T-helper 2 cell treated with Interferon-gamma antibody and Interleukin-4, amounts not matched to agents 100 ng/mL and 5 ng/mL, for 36 hours (primary cell): Measurements from ENCODE around the gene HAUS3. TPM values are rescaled to one million over a fixed set of nuclear protein-coding genes. Genes with fewer than 3 reads are reported as not detected.

Source experiments
- intact Hi-C: fragments of 100-400 bp; cut with micrococcal nuclease; formaldehyde crosslinking; loops from one replicate; pipeline ENCODE4 v1.15.1; 2023
- total RNA-seq: library from RNA; stranded (reverse); gene quantifications from 2 replicates; pipeline ENCODE4 v1.2.3, GENCODE V29; 2022

Gene HAUS3
- 27.5 and 28.0 TPM in 2 replicates for total RNA-seq

GRCh38 chr4:2241410-2242353 lies at the start of gene HAUS3, which contains the start of gene POLN:
Gene HAUS3 (minus strand): TSS chr4:2242121. CDS start chr4:2240946, 1,175 bp downstream.
Gene POLN (minus strand): TSS chr4:2242121. CDS start chr4:2229231, 12,890 bp downstream.
- intact Hi-C loops = loop anchor here (1.0 to 10.0 kb wide), 9 partner anchors 21 to 833 kb away; partner anchors contain the start of genes CFAP99, FAM193A, HTT and HTT-AS

- intact Hi-C loops = loop anchor here (1.0 kb wide), 1 partner anchor 9 kb away; no protein-coding TSS in a partner anchor
Observed at GRCh38 chr4:2290974-2291704, 49.2 kb upstream of the HAUS3 start.

DNA sequence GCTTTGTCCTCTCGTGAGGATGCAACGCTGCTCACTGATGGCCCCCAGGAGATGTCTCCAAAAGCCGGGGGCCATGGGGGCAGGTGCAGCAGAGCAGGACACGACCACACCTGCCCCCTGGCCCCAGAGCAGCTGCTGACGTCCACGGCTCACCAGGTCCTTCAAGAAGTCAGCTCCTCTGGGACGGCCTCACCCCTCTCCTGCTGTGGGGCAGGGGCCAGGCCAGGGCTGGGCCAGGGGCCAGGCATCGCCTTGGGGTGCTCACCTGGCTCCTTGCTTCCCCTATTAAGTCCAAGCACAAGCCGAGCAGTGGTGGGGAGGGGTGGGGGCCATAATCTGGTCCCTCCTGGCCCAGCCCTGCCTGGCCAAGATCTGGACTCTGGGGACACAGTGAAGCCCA lies 48.6 kb upstream of the HAUS3 start:
- intact Hi-C loops = no loop called here

DNA sequence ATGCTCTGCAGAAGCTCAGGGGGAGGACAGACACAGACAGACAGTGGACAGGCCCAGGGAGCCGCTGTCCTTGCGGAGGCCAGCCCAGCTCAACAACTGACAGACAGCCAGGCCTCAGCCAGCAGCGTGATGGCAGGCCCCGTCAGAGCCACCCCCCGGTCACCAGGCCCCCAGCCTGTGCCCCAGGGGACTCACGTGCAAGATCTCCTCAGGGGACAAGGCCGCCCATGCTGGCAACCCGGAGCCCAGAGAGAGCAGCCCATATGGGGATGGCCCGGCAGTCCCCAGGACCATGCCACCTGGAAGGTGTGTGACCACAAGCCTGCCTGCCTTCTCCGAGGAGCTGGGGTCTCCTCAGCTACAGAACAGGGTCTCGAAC lies 48.0 kb upstream of the HAUS3 start:
- intact Hi-C loops = no loop called here

GRCh38 chr4:2289311-2289954 lies 47.5 kb upstream of the HAUS3 start:
- intact Hi-C loops = no loop called here

DNA sequence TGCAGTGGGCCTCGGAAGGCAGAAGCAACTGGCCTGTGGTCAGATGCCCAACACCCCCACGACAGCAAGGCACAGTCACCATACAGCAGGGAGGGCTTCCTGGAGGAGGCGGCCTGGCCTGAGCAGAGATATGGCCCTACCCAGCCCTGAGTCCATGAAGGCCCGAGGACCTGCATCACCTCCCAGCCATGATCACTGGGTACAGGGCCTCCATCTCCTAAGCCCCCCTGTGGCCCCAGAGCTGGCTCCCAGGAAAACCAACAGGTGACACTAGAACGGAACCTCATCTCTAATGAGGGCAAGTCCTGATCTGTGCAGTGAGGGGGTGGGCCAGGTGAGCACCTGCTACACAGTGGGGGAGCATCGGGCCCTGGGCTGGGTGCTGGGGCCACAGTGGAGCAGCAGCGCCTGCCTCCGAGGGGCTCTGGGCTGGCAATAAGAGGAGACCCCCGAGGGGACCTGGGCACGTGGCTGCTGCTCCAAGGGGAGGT lies 46.2 kb upstream of the HAUS3 start:
- intact Hi-C loops = no loop called here

DNA sequence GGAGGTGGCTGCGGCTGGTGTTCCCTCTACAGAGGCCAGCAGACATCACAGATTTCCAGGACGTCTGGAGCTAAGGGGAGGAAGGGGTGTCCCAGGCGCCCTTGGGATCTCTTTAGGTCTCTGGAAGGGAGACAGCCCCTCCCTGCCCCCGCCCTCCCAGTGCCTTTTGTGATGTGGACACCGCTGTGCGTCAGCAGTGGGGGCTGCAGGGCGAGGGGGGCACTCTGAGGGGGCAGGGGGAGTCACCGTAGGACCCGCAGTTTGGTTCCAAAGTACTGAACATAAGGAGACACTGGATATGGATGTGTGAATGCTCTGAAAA lies 45.6 kb upstream of the HAUS3 start:
- intact Hi-C loops = no loop called here

- intact Hi-C loops = no loop called here
Observed at GRCh38 chr4:2286904-2287593, 45.1 kb upstream of the HAUS3 start.

- intact Hi-C loops = no loop called here
Observed at GRCh38 chr4:2285613-2286381, 43.9 kb upstream of the HAUS3 start.

GRCh38 chr4:2284934-2285612 lies 43.2 kb upstream of the HAUS3 start:
- intact Hi-C loops = loop anchor here (5.0 kb wide), 1 partner anchor 182 kb away; the partner anchor contains the start of gene RNF4

DNA sequence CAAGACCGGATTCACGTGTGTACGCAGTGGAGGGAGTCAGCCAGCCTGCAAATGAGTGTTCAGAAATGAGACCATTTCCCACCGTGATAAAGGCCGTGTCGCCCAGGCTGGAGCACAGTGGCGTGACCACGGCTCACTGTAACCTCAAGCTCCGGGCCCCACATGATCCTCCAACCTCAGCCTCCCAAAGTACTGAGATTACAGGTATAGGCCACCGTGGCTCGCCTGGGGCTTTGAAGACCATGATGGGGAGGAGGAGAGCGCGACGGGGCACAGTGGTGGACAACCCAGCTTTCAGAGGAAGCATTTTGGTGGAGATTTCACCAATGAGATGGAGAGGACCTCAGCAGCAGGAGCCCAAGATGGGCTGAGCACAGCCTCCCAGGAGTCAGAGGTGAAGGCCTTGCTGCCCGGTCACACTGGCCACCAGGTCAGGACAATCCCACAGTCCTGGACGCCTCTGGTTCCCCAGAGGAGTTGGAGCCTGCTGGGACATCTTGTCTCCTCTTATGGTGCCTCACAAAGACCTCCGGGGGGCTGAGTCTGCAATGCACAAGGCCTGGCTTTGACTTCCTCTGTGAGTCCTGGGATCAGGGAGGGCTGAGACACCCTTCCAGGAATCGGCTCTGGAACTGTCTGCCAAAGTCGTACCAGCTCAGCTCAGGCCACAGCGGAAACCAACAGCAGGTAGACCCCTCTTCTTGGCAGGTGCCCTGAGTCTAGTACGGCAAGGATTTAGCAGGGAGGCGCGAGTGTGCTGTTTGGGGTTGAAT lies 42.4 kb upstream of the HAUS3 start:
- intact Hi-C loops = loop anchor here (5.0 kb wide), 1 partner anchor 183 kb away; the partner anchor contains the start of gene RNF4

GRCh38 chr4:2283199-2283711 lies 41.3 kb upstream of the HAUS3 start:
- intact Hi-C loops = loop anchor here (2.0 to 5.0 kb wide), 2 partner anchors 130 to 184 kb away; partner anchors contain the start of gene RNF4

GRCh38 chr4:2281575-2282343 lies 39.8 kb upstream of the HAUS3 start:
- intact Hi-C loops = loop anchor here (1.0 to 5.0 kb wide), 5 partner anchors 10 to 186 kb away; partner anchors contain the start of genes MXD4 and RNF4

- intact Hi-C loops = loop anchor here (5.0 kb wide), 1 partner anchor 187 kb away; the partner anchor contains the start of gene RNF4
Observed at GRCh38 chr4:2280531-2281300, 38.8 kb upstream of the HAUS3 start.

GRCh38 chr4:2277956-2278355 lies 36.0 kb upstream of the HAUS3 start:
- intact Hi-C loops = no loop called here

DNA sequence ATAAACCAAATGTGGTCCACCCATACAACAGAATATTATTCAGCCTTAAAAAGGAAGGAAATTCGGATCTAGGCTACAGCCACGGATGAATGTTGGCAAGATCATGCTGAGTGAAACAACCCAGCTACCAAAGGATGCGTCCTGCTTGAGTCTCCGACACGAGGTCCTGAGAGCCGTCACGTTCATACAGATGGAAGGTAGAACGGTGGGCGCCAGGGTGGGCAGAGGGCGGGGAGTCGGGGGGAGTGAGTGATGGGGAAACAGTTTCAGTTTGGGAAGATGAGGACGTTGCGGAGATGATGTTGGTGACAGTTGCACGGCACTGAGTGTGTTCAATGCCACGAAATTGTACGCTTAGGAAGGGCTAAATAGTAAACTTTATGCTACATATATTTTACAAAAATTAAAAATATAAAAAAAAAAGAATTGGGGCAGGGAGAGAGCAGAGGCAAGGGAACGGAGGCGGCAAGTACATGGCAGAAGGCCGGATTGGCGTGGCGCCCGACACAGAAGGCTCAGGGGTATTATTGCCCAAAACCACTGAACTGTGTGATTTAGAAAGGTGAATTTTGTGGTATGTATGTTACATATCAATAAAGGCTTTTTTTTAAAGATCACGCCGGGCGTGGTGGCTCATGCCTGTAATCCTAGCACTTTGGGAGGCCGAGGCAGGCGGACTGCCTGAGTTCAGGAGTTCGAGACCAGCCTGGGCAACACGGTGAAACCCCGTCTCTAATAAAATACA lies 34.8 kb upstream of the HAUS3 start:
- intact Hi-C loops = no loop called here
